Neural cell (in vitro differentiated cells): Measurements from ENCODE around the gene KIF1B. TPM values are rescaled to one million over a fixed set of nuclear protein-coding genes. Genes with fewer than 3 reads are reported as not detected.
"Not testable (repeated sequence)": the region's sequence is repeated elsewhere in the genome, so short reads cannot be mapped to it uniquely, and the experiment has no call there.

ENCODE experiments used
- H2AFZ ChIP-seq: fragments of 200-600, 300-800 bp; sonication (generic), shearing (Covaris generic); 2 replicates; pipeline ENCODE4 v1.6.0; 2014; ENCODE audit warnings: low read depth, mild to moderate bottlenecking, antibody characterized with exemption, low read length, moderate library complexity
- H3F3A ChIP-seq: fragments of 200-600 bp; shearing (Covaris generic); 2 replicates; pipeline ENCODE4 v1.6.1; 2016; ENCODE audit warnings: mild to moderate bottlenecking, moderate library complexity, mixed read lengths, antibody characterized with exemption, low read length; ENCODE audit not compliant: insufficient read depth, poor library complexity, severe bottlenecking
- H3K27ac ChIP-seq: fragments of 200-600, 300-800 bp; sonication (generic), shearing (Covaris generic); 2 replicates; pipeline ENCODE4 v1.5.1; 2014; ENCODE audit warnings: mild to moderate bottlenecking, low read length, moderate library complexity
- H3K27me3 ChIP-seq: fragments of 300-800, 200-600 bp; sonication (generic), shearing (Covaris generic); 2 replicates; pipeline ENCODE4 v1.6.0; 2014; ENCODE audit warnings: mild to moderate bottlenecking, low read depth, low read length, moderate library complexity; ENCODE audit not compliant: insufficient read depth
- H3K36me3 ChIP-seq: fragments of 300-800, 200-600 bp; sonication (generic), shearing (Covaris generic); 2 replicates; pipeline ENCODE4 v1.5.1; 2014; ENCODE audit warnings: mild to moderate bottlenecking, antibody characterized with exemption, low read length, moderate library complexity; ENCODE audit not compliant: insufficient read depth
- H3K4me2 ChIP-seq: fragments of 300-800, 200-600 bp; sonication (generic), shearing (Covaris generic); 2 replicates; pipeline ENCODE4 v1.6.0; 2014; ENCODE audit warnings: mild to moderate bottlenecking, low read length
- H3K4me3 ChIP-seq: fragments of 300-800, 200-600 bp; sonication (generic), shearing (Covaris generic); 2 replicates; pipeline ENCODE4 v1.5.1; 2014; ENCODE audit warnings: mild to moderate bottlenecking, low read length, moderate library complexity
- H3K79me2 ChIP-seq: fragments of 200-600 bp; shearing (Covaris generic); replicated peaks from 2 replicates; pipeline ENCODE4 v1.6.0; 2014; ENCODE audit warnings: mild to moderate bottlenecking, low read length, moderate library complexity; ENCODE audit not compliant: insufficient read depth
- H3K9ac ChIP-seq: fragments of 300-800, 200-600 bp; sonication (generic), shearing (Covaris generic); 2 replicates; pipeline ENCODE4 v1.6.1; 2016; ENCODE audit warnings: mild to moderate bottlenecking, low read length, mixed read lengths
- H3K9me2 ChIP-seq: fragments of 200-600 bp; shearing (Covaris generic); 2 replicates; pipeline ENCODE4 v1.6.1; 2016; ENCODE audit warnings: mild to moderate bottlenecking, low read length, mixed read lengths; ENCODE audit not compliant: insufficient read depth
- H3K9me3 ChIP-seq: fragments of 200-600, 300-800 bp; sonication (generic), shearing (Covaris generic); 2 replicates; pipeline ENCODE4 v1.6.1; 2016; ENCODE audit warnings: mild to moderate bottlenecking, mixed run types, low read length, moderate library complexity, mixed read lengths
- H4K20me1 ChIP-seq: fragments of 200-600 bp; shearing (Covaris generic); 2 replicates; pipeline ENCODE4 v1.6.1; 2016; ENCODE audit warnings: mild to moderate bottlenecking, mixed run types; ENCODE audit not compliant: insufficient read depth
- CTCF ChIP-seq: fragments of 450-650 bp; IDR thresholded peaks from 2 replicates; pipeline ENCODE4 v1.5.1; 2014; ENCODE audit warnings: antibody characterized with exemption, mild to moderate bottlenecking, moderate library complexity; ENCODE audit not compliant: poor library complexity, severe bottlenecking
- EP300 ChIP-seq: fragments of 450-650 bp; conservative IDR thresholded peaks from 2 replicates; pipeline ENCODE4 v1.6.1; 2014; ENCODE audit warnings: antibody characterized with exemption, mild to moderate bottlenecking, moderate library complexity; ENCODE audit not compliant: poor library complexity, severe bottlenecking
- EZH2 ChIP-seq: fragments of 200-600, 300-800 bp; shearing (Covaris generic), sonication (generic); IDR thresholded peaks from 2 replicates; pipeline ENCODE4 v1.6.1; 2014; ENCODE audit warnings: antibody characterized with exemption, low read length, borderline replicate concordance, mild to moderate bottlenecking; ENCODE audit not compliant: insufficient read depth, poor library complexity, severe bottlenecking
- MXI1 ChIP-seq: fragments of 450-650 bp; conservative IDR thresholded peaks from 2 replicates; pipeline ENCODE4 v1.6.1; 2014; ENCODE audit warnings: antibody characterized with exemption, mild to moderate bottlenecking; ENCODE audit not compliant: poor library complexity, severe bottlenecking
- POLR2AphosphoS5 ChIP-seq: IDR thresholded peaks from 2 replicates; pipeline ENCODE4 v1.6.1; 2012
- RAD21 ChIP-seq: fragments of 450-650 bp; conservative IDR thresholded peaks from 2 replicates; pipeline ENCODE4 v1.6.1; 2014; ENCODE audit warnings: antibody characterized with exemption, mild to moderate bottlenecking, moderate library complexity
- REST ChIP-seq: IDR thresholded peaks from 2 replicates; pipeline ENCODE4 v1.6.1; 2012; ENCODE audit warnings: borderline replicate concordance
- SMC3 ChIP-seq: fragments of 450-650 bp; conservative IDR thresholded peaks from 2 replicates; pipeline ENCODE4 v1.6.1; 2014; ENCODE audit warnings: antibody characterized with exemption, mild to moderate bottlenecking, moderate library complexity; ENCODE audit not compliant: poor library complexity
- TAF1 ChIP-seq: IDR thresholded peaks from 2 replicates; pipeline ENCODE4 v1.6.1; 2012; ENCODE audit warnings: low read depth
- polyA plus RNA-seq: library from polyadenylated mRNA; depleted of rRNA; stranded (reverse); fragments of >200 nt; gene quantifications from 2 replicates; pipeline ENCODE4 v1.2.3, GENCODE V29; 2014

The KIF1B gene
- polyA plus RNA-seq, 1 donor from 2014 or later = 76.4 TPM

DNA sequence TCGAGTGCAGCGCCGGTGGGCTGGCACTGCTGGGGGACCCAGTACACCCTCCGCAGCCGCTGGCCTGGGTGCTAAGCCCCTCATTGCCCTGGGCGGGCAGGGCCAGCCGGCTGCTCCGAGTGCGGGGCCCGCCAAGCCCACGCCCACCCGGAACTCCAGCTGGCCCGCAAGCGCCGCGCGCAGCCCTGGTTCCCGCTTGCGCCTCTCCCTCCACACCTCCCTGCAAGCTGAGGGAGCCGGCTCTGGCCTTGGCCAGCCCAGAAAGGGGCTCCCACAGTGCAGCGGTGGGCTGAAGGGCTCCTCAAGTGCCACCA, 216.1 kb downstream of the KIF1B start:
- not testable (repeated sequence) for H3K9me3 ChIP-seq, H3K27ac ChIP-seq, H3K9me2 ChIP-seq, H3K36me3 ChIP-seq, H3K27me3 ChIP-seq, H3K4me2 ChIP-seq, H3K79me2 ChIP-seq, H3K4me3 ChIP-seq, H3K9ac ChIP-seq, H3F3A ChIP-seq, H4K20me1 ChIP-seq, H2AFZ ChIP-seq

GRCh38 chr1:10428984-10429383, 218.6 kb downstream of the KIF1B start:
- Histone ChIP-seq H3K4me2 (no peak overlapping the region), H3K27me3 (no peaks in the 10 kb centered on the region), H3K9me2 (no peaks in the 10 kb centered on the region), H3K36me3 (no peaks in the 10 kb centered on the region), H3K79me2 (peaks cover 5% of the 10 kb centered on the region), H4K20me1 (no peaks in the 10 kb centered on the region), H3K4me3 (no peak overlapping the region), H3K9ac (no peak overlapping the region), H3K9me3 (no peaks in the 10 kb centered on the region), H2AFZ (no peak overlapping the region), H3K27ac (no peak overlapping the region), H3F3A (no peaks in the 10 kb centered on the region)
- TF ChIP-seq SMC3 (no peak), EZH2 (no peak), REST (no peak), EP300 (no peak), MXI1 (no peak), CTCF (no peak), RAD21 (no peak), POLR2AphosphoS5 (no peak), TAF1 (no peak)

GRCh38 chr1:10429868-10430215, 219.5 kb downstream of the KIF1B start:
- H3K4me2 ChIP-seq = no peak overlapping the region
- peaks cover 5% of the 10 kb centered on the region for H3K79me2 ChIP-seq
- peak overlapping the region; percentile 97 for H2AFZ ChIP-seq
- peak overlapping the region; percentile 91 for H3K9ac ChIP-seq
- peak overlapping the region; percentile 98 for H3K4me3 ChIP-seq
- no peaks in the 10 kb centered on the region for H4K20me1 ChIP-seq
- H3F3A ChIP-seq = no peaks in the 10 kb centered on the region
- H3K27me3 ChIP-seq = no peaks in the 10 kb centered on the region
- TF ChIP-seq SMC3 = no peak
- TF ChIP-seq TAF1 = no peak
- no peak for TF ChIP-seq EZH2
- TF ChIP-seq CTCF = no peak
- no peak for TF ChIP-seq MXI1
- TF ChIP-seq EP300 = no peak
- no peak for TF ChIP-seq REST
- H3K9me2 ChIP-seq = no peaks in the 10 kb centered on the region
- no peaks in the 10 kb centered on the region for H3K36me3 ChIP-seq
- H3K27ac ChIP-seq = no peak overlapping the region
- no peaks in the 10 kb centered on the region for H3K9me3 ChIP-seq
